Measurements from ENCODE around the gene RNF130.
"Not testable (repeated sequence)": the region's sequence is repeated elsewhere in the genome, so short reads cannot be mapped to it uniquely, and the experiment has no call there.

Gene RNF130

GRCh38 chr5:180052211-180052818, 19.2 kb downstream of the RNF130 start:
- no peak for DNase-seq

- no peak for DNase-seq
Measured at GRCh38 chr5:180050121-180050940, 21.2 kb downstream of the RNF130 start.

- DNase-seq: no peak
Measured at GRCh38 chr5:180049185-180049548, 22.4 kb downstream of the RNF130 start.

- no peak for DNase-seq
Measured at GRCh38 chr5:180047667-180048066, 23.9 kb downstream of the RNF130 start.

- DNase-seq: no peak
Measured at GRCh38 chr5:180046656-180047055, 24.9 kb downstream of the RNF130 start.

- DNase-seq: no peak
Measured at GRCh38 chr5:180045889-180046499, 25.6 kb downstream of the RNF130 start.

- DNase-seq: no peak
Measured at GRCh38 chr5:180043377-180043776, 28.2 kb downstream of the RNF130 start.

GRCh38 chr5:180041301-180042274, 30.0 kb downstream of the RNF130 start:
- no peak for DNase-seq

- DNase-seq: no peak
Measured at GRCh38 chr5:180040287-180041214, 31.0 kb downstream of the RNF130 start.

GRCh38 chr5:180035206-180035931, 36.2 kb downstream of the RNF130 start:
- no peak for DNase-seq

GRCh38 chr5:180034564-180034963, 37.0 kb downstream of the RNF130 start:
- no peak for DNase-seq

- DNase-seq: no peak
Measured at GRCh38 chr5:180027459-180028089, 44.0 kb downstream of the RNF130 start.

GRCh38 chr5:180026734-180027458, 44.7 kb downstream of the RNF130 start:
- no peak for DNase-seq

- DNase-seq: no peak
Measured at GRCh38 chr5:180026320-180026719, 45.2 kb downstream of the RNF130 start.

GRCh38 chr5:180021900-180022299, 49.7 kb downstream of the RNF130 start:
- DNase-seq: no peak

GRCh38 chr5:180020176-180020575, 51.4 kb downstream of the RNF130 start:
- DNase-seq: no peak

- no peak for DNase-seq
Measured at GRCh38 chr5:180018347-180019060, 53.1 kb downstream of the RNF130 start.

GRCh38 chr5:180015523-180015922, 56.0 kb downstream of the RNF130 start:
- DNase-seq: not testable (repeated sequence)

- no peak for DNase-seq
Measured at GRCh38 chr5:180013678-180014077, 57.9 kb downstream of the RNF130 start.

All from activated T-cell treated with anti-CD3 and anti-CD28 coated beads for 4 hours (primary cell).